Dermis microvascular lymphatic vessel endothelial cell (primary cell): Measurements from ENCODE around the gene FGF12. TPM values are rescaled to one million over a fixed set of nuclear protein-coding genes. Genes with fewer than 3 reads are reported as not detected.

Source experiments
- DNase-seq, 2 donors: peaks; one replicate each; pipeline versions ENCODE4 v3.0.0 to v3.0.0-alpha.2; 2010; ENCODE audit warnings: low read depth in 2 of 2
- total RNA-seq: library from RNA; depleted of rRNA; stranded (reverse); fragments of >200 nt; gene quantifications from 2 replicates; pipeline ENCODE4 v1.2.1, GENCODE V29; 2014

FGF12 gene
- total RNA-seq, 1 donor from 2014 or later = 1.7 TPM

DNA sequence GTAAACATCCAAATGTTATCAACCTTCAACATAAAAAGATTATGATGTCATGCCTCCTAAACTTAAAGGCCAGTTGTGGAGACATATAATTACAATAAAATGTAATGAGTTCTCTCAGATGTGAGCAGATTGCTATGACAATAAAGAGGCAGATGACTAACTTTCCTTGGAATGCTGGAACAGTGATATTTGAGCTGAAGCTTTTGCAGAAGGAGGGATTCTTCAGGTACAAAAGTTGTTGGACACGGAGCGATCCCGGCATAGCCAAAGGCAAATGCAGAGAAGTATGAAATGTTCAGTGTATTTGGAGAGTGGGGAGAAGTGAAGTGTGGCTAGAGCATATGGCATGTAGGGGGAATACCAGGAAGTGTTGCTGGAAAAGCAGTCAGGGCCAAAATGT lies 520.1 kb downstream of the FGF12 start:
- no peak for DNase-seq

- no peak for DNase-seq
Measured at GRCh38 chr3:192194085-192194484, 533.3 kb downstream of the FGF12 start.

DNA sequence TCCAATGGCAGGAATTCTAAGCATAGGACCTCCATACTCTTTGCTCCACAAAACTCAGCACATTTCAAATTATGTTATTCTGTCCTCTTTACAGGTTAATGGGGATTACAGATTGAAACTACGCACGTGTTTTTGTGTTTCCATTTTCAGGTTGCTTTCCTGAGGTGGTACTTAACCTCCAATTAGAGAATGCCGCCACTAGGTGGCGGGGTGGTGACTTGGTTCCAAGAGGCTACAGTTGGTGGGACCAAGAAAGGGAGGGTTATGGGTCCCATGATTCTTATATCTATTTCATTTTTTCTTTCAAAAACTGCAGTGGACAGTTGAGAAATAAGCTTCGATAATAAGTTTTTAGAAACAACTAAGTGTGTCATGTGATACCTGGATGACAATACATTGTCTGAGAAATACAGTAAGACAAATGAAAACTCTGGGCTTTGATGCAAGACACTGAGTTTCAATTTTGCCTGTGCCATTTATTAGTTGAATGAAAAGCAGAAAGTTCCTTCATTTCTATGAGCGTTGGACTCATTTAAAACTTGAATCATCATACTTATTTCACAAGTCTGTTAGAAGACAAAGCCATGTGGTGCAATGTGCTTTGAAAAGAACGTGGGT lies 539.0 kb downstream of the FGF12 start:
- peak; percentile 40 to 53 for DNase-seq

DNA sequence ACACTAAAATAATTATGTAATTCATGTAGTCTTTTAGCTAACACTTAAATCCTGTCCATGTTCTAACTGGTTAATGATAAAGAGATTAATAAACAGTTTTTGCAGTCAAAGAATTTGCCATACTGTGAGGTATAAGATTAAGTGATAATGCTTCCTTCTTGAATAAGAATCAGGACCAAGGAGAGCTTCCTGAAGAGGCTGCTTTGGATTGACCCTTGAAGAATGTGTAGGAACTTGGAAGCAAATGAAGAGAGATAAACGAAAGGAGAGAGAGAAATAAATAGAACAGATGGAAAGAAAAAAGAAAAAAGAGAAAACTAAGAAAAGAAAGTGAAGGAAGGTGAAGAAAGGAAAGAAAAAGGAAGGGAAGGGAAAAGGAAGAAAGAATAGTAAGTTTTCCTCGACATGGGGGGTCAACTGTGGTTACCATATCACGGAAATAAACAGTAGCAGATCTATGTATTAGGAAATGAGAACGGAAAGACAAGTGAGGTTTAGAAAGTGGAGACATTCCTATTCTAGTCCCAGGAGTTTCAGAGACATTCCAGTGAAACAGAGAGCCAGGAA lies 539.8 kb downstream of the FGF12 start:
- DNase-seq = peak in 1 of 2 donors; percentile 5

- peak; percentile 22 to 48 for DNase-seq
Measured at GRCh38 chr3:192186498-192186897, 540.8 kb downstream of the FGF12 start.

DNA sequence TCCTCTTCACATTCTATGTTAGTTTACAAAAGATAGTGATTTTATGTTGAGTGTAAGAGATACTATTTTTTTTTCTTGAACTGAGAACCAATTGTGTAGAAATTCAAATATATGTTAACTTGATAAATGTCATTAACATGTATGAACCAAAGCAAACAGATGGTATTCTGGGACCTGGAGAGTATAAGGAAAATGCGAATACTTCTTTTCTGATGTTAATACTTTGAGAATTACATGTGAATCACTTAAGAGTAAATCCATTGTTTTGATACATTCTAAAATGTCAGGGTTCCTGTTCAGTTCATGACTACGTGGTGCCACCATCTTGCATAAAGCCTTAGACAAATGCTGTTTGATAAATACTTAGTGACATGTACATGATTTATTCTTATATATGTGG lies 541.3 kb downstream of the FGF12 start:
- no peak for DNase-seq

- DNase-seq = no peak
Measured at GRCh38 chr3:192183109-192183508, 544.2 kb downstream of the FGF12 start.

DNA sequence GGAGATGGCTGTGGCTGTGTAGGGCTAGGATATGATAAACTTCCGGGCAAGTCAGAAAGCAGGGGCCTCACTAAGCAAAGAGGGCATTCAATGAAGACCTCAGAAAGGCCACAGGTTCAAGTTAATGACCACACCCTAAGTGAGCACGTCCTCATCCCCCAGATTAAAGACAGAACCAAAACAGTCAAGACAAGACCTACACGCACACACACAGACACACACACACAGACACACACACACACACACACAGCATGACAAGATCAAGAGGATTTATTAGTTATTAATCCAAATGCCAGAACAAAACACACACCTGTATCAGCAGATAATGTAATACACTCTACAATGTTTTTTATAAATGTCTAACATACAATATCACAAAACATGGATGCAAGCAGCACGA lies 546.2 kb downstream of the FGF12 start:
- no peak for DNase-seq

DNA sequence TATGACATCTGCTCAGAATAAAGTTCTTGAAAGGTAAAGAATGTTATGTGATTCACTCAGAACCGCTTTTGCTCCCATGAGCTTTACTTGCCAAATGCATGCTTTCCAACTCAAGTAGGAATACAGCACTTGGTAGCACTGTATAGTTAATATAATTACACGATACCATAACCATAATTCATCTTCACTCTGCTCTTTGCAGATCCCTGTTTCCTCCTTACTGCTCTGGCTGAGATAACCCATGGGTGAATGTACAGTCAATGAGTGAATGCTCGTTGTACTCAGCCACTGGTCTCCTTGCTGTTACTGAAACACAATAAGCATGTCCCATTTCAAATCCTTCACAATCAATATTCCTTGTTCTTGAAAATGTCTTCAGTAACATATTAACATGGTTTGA lies 550.0 kb downstream of the FGF12 start:
- DNase-seq = no peak

DNA sequence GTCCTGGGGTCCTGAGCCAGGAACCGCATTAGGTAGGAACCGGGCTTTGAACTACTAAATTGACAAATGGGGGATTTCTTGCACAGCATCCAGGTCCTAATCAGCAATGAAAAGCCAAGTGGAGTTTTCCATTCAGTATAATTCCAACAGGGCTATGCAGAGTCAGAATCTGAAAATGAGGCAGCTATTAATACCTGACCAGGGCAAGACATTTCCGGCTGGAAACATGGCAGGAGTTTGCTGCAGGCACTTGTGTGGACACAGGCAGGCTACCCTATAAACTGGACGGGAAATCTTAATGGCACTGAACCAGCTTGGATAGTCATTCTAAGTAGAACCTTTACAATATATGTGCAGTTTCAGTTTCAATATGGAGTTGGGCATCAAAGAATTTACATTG lies 553.1 kb downstream of the FGF12 start:
- no peak for DNase-seq

DNA sequence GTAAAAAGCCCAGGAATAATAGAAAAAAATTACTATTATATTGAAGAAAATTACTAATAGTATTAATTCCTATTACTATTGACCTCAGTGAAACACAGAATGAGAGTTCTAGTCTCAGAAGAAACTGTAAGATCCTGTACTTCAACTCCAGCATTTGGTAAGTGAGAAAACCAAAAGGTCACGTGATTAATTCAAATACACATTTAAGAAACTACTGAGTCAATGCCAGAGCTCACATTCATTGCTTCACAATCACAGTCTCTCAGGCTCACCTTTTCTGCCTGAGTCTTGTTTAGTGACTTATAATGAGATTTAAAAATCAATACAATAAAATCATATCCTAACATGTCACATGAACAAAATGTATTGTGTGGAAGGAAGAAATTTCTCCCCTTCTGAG lies 556.1 kb downstream of the FGF12 start:
- DNase-seq = no peak

GRCh38 chr3:192170659-192171058 lies 556.7 kb downstream of the FGF12 start:
- no peak for DNase-seq

GRCh38 chr3:192170031-192170430 lies 557.3 kb downstream of the FGF12 start:
- DNase-seq = no peak

DNA sequence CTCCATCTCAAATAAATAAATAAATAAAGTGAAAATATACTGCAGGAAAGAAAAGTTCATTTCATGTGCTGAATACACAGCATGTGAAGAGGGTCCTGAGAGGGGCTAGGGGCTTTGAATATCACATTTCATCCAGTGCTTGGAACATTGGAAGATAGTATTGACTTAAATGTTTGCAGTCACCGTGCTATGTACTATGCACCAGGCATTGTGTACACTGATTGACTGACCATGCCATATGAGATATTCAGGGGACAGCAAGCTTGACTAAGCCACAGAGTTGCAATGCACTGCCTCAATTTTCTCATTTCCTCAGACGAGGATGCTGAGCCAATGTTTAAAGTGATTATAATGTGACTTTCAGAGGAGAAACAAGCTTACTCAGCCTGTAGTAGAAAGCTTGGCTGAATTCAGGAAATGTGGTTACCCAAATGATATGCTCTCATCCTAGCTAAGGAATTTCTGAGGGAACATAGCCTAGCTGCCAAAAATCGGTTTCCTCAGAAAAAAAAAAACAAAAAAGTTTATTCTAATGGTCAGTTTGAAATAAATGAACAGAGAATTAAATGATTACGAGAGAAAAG lies 557.9 kb downstream of the FGF12 start:
- no peak for DNase-seq

GRCh38 chr3:192168202-192168601 lies 559.1 kb downstream of the FGF12 start:
- no peak for DNase-seq

DNA sequence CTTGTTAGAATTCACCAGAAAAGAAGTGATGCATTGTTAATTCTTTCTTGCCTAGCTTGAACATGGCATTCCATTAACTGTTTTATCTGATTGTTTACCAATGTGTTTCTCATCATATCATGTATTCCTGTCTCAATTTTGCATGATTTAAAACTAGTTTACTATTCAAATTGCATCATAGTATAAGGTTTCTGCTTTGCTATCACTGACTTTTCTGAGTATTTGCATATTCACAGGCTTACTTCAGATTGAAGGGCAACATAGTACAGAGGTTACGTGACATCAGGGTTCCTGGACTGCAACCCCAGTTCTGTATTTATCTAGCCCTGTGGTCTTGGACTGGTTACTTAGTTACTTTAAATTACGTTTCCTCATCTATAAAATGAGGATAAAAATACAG lies 561.8 kb downstream of the FGF12 start:
- no peak for DNase-seq

DNA sequence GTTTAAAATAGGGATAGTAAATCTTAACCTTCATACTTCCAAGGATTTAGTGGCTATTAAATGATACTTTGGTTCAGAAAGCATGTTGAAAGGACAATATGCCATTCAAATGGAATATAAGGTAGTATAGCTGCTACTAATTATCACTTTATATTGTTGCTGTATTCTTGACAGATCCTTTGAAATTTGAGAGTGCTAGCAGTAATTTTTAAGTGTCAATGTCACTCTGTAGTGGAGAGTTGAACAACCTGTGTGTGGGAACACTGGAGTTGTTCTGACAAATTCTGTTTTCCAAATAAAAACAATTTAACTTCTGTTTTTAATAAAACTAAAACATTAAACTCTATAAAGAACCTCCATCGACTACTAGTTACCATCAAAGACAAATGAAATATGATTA lies 565.7 kb downstream of the FGF12 start:
- no peak for DNase-seq

GRCh38 chr3:192156382-192156781 lies 571.0 kb downstream of the FGF12 start:
- no peak for DNase-seq

DNA sequence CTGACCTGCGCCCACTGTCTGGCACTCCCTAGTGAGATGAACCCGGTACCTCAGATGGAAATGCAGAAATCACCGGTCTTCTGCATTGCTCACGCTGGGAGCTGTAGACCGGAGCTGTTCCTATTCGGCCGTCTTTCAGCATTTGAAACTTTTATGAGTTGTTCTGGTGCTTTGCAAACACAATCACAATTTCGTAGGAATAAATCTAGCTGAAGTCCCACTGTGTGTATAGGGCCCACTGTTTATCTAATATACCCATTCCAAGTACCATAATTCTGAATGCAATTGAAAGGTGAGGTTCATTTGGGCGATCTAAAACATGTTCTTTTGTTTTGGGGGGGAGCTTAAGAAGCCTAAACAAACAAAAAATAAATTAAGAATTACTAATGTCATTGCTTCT lies 572.1 kb downstream of the FGF12 start:
- no peak for DNase-seq

DNA sequence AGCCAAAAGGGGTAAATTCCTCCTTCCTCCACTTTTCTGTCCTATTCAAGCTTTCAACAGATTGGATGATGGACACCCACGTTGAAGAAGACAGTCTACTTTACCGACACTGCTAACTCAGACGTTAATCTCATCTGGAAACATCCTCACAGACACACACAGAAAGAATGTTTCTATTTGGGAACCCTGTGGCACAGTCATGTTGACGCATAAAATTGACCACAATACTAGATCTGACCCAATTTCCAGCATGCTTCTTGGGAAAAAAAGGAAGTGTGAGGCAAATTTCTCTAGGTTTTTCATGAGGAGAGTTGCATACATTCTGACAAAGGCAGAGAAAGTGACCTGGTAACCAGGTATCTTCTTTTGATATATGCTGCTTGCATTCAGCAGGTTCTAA lies 594.1 kb downstream of the FGF12 start:
- DNase-seq = no peak

- peak; percentile 58 to 65 for DNase-seq
Measured at GRCh38 chr3:192130534-192131132, 596.7 kb downstream of the FGF12 start.

- DNase-seq = no peak
Measured at GRCh38 chr3:192129586-192129985, 597.8 kb downstream of the FGF12 start.

GRCh38 chr3:192128922-192129321 lies 598.4 kb downstream of the FGF12 start:
- peak; percentile 1 to 4 for DNase-seq
